ENCODE measurements around the gene DELE1.

The DELE1 gene

DNA sequence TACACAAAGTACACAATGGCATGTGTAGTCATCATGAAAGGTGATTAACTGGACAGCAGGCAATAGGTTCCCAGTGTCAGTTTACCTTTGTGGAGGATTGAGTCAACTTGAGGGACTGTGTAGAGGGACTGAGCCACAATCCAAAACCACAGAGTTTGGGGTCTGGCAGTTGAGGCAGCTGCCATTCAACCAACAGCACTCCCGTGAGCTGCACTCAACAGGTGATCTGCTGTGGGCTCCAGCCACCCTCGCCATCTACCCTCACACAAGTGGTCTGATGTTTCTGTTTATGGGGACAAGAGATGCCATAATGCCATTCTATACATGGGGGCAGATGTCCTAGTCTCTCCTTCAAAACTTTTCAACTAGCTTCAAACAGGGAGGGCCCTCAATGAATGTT lies 2.9 kb upstream of the DELE1 start:
- TF ChIP-seq, protein P1, sequence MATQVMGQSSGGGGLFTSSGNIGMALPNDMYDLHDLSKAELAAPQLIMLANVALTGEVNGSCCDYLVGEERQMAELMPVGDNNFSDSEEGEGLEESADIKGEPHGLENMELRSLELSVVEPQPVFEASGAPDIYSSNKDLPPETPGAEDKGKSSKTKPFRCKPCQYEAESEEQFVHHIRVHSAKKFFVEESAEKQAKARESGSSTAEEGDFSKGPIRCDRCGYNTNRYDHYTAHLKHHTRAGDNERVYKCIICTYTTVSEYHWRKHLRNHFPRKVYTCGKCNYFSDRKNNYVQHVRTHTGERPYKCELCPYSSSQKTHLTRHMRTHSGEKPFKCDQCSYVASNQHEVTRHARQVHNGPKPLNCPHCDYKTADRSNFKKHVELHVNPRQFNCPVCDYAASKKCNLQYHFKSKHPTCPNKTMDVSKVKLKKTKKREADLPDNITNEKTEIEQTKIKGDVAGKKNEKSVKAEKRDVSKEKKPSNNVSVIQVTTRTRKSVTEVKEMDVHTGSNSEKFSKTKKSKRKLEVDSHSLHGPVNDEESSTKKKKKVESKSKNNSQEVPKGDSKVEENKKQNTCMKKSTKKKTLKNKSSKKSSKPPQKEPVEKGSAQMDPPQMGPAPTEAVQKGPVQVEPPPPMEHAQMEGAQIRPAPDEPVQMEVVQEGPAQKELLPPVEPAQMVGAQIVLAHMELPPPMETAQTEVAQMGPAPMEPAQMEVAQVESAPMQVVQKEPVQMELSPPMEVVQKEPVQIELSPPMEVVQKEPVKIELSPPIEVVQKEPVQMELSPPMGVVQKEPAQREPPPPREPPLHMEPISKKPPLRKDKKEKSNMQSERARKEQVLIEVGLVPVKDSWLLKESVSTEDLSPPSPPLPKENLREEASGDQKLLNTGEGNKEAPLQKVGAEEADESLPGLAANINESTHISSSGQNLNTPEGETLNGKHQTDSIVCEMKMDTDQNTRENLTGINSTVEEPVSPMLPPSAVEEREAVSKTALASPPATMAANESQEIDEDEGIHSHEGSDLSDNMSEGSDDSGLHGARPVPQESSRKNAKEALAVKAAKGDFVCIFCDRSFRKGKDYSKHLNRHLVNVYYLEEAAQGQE (IDR thresholded peaks at IDR 0.05; ENCODE audit: insufficient read depth in 1 of 2, low read depth in 2 of 2, low read length in 2 of 2), result no peak
- TF ChIP-seq TAF1 (IDR thresholded peaks at IDR 0.05; ENCODE audit: borderline replicate concordance, insufficient read depth, low read length), result no peak
- no peak for TF ChIP-seq SIN3A (IDR thresholded peaks at IDR 0.05; ENCODE audit: borderline replicate concordance, insufficient read depth, low read length)
- TF ChIP-seq POLR2AphosphoS5 (IDR thresholded peaks at IDR 0.05; ENCODE audit: low read depth, low read length), result no peak
- TF ChIP-seq FOXP2 (optimal IDR thresholded peaks at IDR 0.05; ENCODE audit: borderline replicate concordance, extremely low read depth, extremely low read length, insufficient read depth), result no peak

- TF ChIP-seq, protein P1 (IDR thresholded peaks at IDR 0.05; ENCODE audit: insufficient read depth in 1 of 2, low read depth in 2 of 2, low read length in 2 of 2), result no peak
- TF ChIP-seq TAF1 (IDR thresholded peaks at IDR 0.05; ENCODE audit: borderline replicate concordance, insufficient read depth, low read length), result no peak
- TF ChIP-seq POLR2AphosphoS5 (IDR thresholded peaks at IDR 0.05; ENCODE audit: low read depth, low read length), result no peak
- TF ChIP-seq FOXP2 (optimal IDR thresholded peaks at IDR 0.05; ENCODE audit: borderline replicate concordance, extremely low read depth, extremely low read length, insufficient read depth), result no peak
- no peak for TF ChIP-seq SIN3A (IDR thresholded peaks at IDR 0.05; ENCODE audit: borderline replicate concordance, insufficient read depth, low read length)
These were observed 2.8 kb downstream of the DELE1 start for GRCh38 chr5:141926434-141926833.

GRCh38 chr5:141928051-141928450 lies 4.4 kb downstream of the DELE1 start:
- no peak for TF ChIP-seq SIN3A (IDR thresholded peaks at IDR 0.05; ENCODE audit: borderline replicate concordance, insufficient read depth, low read length)
- no peak for TF ChIP-seq FOXP2 (optimal IDR thresholded peaks at IDR 0.05; ENCODE audit: borderline replicate concordance, extremely low read depth, extremely low read length, insufficient read depth)
- TF ChIP-seq, protein P1 (IDR thresholded peaks at IDR 0.05; ENCODE audit: insufficient read depth in 1 of 2, low read depth in 2 of 2, low read length in 2 of 2), result no peak

GRCh38 chr5:141929398-141930058 lies 5.9 kb downstream of the DELE1 start:
- no peak for TF ChIP-seq TAF1 (IDR thresholded peaks at IDR 0.05; ENCODE audit: borderline replicate concordance, insufficient read depth, low read length)
- TF ChIP-seq POLR2AphosphoS5 (IDR thresholded peaks at IDR 0.05; ENCODE audit: low read depth, low read length), result no peak
- TF ChIP-seq SIN3A (IDR thresholded peaks at IDR 0.05; ENCODE audit: borderline replicate concordance, insufficient read depth, low read length), result no peak
- no peak for TF ChIP-seq FOXP2 (optimal IDR thresholded peaks at IDR 0.05; ENCODE audit: borderline replicate concordance, extremely low read depth, extremely low read length, insufficient read depth)
- TF ChIP-seq, protein P1 (IDR thresholded peaks at IDR 0.05; ENCODE audit: insufficient read depth in 1 of 2, low read depth in 2 of 2, low read length in 2 of 2), result no peak

- TF ChIP-seq SIN3A (IDR thresholded peaks at IDR 0.05; ENCODE audit: borderline replicate concordance, insufficient read depth, low read length) (no peak), POLR2AphosphoS5 (IDR thresholded peaks at IDR 0.05; ENCODE audit: low read depth, low read length) (no peak), FOXP2 (optimal IDR thresholded peaks at IDR 0.05; ENCODE audit: borderline replicate concordance, extremely low read depth, extremely low read length, insufficient read depth) (no peak), TAF1 (IDR thresholded peaks at IDR 0.05; ENCODE audit: borderline replicate concordance, insufficient read depth, low read length) (no peak)
- TF ChIP-seq, protein P1 (IDR thresholded peaks at IDR 0.05; ENCODE audit: insufficient read depth in 1 of 2, low read depth in 2 of 2, low read length in 2 of 2), result no peak
These were observed 8.0 kb downstream of the DELE1 start for GRCh38 chr5:141931694-141932093.

All from PFSK-1 (cell line).